ENCODE measurements around the gene UCK1.

Gene UCK1

GRCh38 chr9:131511880-131512279, 19.2 kb downstream of the UCK1 start:
- Histone ChIP-seq H3K27ac (ENCODE audit: low read depth, low read length) (no peak overlapping the region), H3K9me2 (replicated peaks; ENCODE audit: control insufficient read depth, low read length) (no peaks in the 10 kb centered on the region), H3K9me3 (ENCODE audit: control insufficient read depth, insufficient read depth, low read length) (peaks cover 17% of the 10 kb centered on the region), H3F3A (ENCODE audit: control insufficient read depth, insufficient read depth) (peaks cover 17% of the 10 kb centered on the region), H3K4me2 (ENCODE audit: low read length) (no peak overlapping the region), H3K4me3 (ENCODE audit: low read length) (no peak overlapping the region), H4K20me1 (ENCODE audit: control insufficient read depth, insufficient read depth, low read depth, low read length) (no peaks in the 10 kb centered on the region), H3K4me1 (ENCODE audit: control insufficient read depth, low read length) (no peaks in the 10 kb centered on the region), H3K27me3 (ENCODE audit: control insufficient read depth, low read length) (no peaks in the 10 kb centered on the region), H3K36me3 (ENCODE audit: control insufficient read depth, low read length) (peaks cover 70% of the 10 kb centered on the region), H3K79me2 (ENCODE audit: control insufficient read depth, low read length) (no peaks in the 10 kb centered on the region)
- TF ChIP-seq CTCF (IDR thresholded peaks at IDR 0.05; ENCODE audit: low read depth, low read length, poor library complexity, severe bottlenecking) (no peak), EZH2phosphoT487 (IDR thresholded peaks at IDR 0.05; ENCODE audit: borderline replicate concordance, low read length) (no peak)

DNA sequence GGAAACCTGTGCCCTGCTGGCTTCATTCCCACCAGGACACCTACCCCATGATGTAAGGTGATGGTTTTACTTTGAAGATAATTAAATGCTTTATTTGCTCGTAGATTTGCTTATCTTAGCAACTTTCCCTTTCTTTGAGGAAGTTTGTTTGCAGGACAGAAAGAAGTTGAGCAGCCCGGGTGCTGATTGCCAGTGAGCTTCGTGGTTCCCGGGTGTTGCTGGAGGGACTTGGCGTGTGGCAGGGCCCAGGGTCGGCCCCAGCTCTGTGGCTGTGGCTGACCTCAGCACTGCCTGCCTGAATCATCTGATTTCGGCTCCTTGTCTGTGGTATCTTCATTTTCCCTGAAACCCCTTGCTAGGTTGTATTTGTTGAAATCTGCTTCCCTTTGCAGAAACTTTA, 19.6 kb downstream of the UCK1 start:
- no peaks in the 10 kb centered on the region for H4K20me1 ChIP-seq (ENCODE audit: control insufficient read depth, insufficient read depth, low read depth, low read length)
- peaks cover 66% of the 10 kb centered on the region for H3K36me3 ChIP-seq (ENCODE audit: control insufficient read depth, low read length)
- H3K4me3 ChIP-seq (ENCODE audit: low read length) = no peak overlapping the region
- no peaks in the 10 kb centered on the region for H3K4me1 ChIP-seq (ENCODE audit: control insufficient read depth, low read length)
- H3K4me2 ChIP-seq (ENCODE audit: low read length) = no peak overlapping the region
- no peaks in the 10 kb centered on the region for H3K27me3 ChIP-seq (ENCODE audit: control insufficient read depth, low read length)
- no peaks in the 10 kb centered on the region for H3K79me2 ChIP-seq (ENCODE audit: control insufficient read depth, low read length)
- TF ChIP-seq EZH2phosphoT487 (IDR thresholded peaks at IDR 0.05; ENCODE audit: borderline replicate concordance, low read length) (no peak), CTCF (IDR thresholded peaks at IDR 0.05; ENCODE audit: low read depth, low read length, poor library complexity, severe bottlenecking) (no peak)
- peaks cover 16% of the 10 kb centered on the region for H3F3A ChIP-seq (ENCODE audit: control insufficient read depth, insufficient read depth)
- peaks cover 17% of the 10 kb centered on the region for H3K9me3 ChIP-seq (ENCODE audit: control insufficient read depth, insufficient read depth, low read length)
- H3K27ac ChIP-seq (ENCODE audit: low read depth, low read length) = no peak overlapping the region
- no peaks in the 10 kb centered on the region for H3K9me2 ChIP-seq (replicated peaks; ENCODE audit: control insufficient read depth, low read length)

- Histone ChIP-seq H3F3A (ENCODE audit: control insufficient read depth, insufficient read depth) (peaks cover 16% of the 10 kb centered on the region), H3K4me1 (ENCODE audit: control insufficient read depth, low read length) (peaks cover 21% of the 10 kb centered on the region), H3K9me3 (ENCODE audit: control insufficient read depth, insufficient read depth, low read length) (no peaks in the 10 kb centered on the region), H3K4me3 (ENCODE audit: low read length) (no peak overlapping the region), H3K4me2 (ENCODE audit: low read length) (no peak overlapping the region), H3K9me2 (replicated peaks; ENCODE audit: control insufficient read depth, low read length) (no peaks in the 10 kb centered on the region), H3K79me2 (ENCODE audit: control insufficient read depth, low read length) (peaks cover 14% of the 10 kb centered on the region), H3K27me3 (ENCODE audit: control insufficient read depth, low read length) (no peaks in the 10 kb centered on the region), H3K36me3 (ENCODE audit: control insufficient read depth, low read length) (peaks cover 19% of the 10 kb centered on the region; the same call in 1 of the 2 replicates), H3K27ac (ENCODE audit: low read depth, low read length) (no peak overlapping the region), H4K20me1 (ENCODE audit: control insufficient read depth, insufficient read depth, low read depth, low read length) (no peaks in the 10 kb centered on the region)
- no peak for TF ChIP-seq EZH2phosphoT487 (IDR thresholded peaks at IDR 0.05; ENCODE audit: borderline replicate concordance, low read length)
- no peak for TF ChIP-seq CTCF (IDR thresholded peaks at IDR 0.05; ENCODE audit: low read depth, low read length, poor library complexity, severe bottlenecking)
These were observed 26.1 kb downstream of the UCK1 start for GRCh38 chr9:131505012-131505411.

All from DOHH2 (cell line).